ENCODE measurements around the gene CRX. TPM values are rescaled to one million over a fixed set of nuclear protein-coding genes. Genes with fewer than 3 reads are reported as not detected.

The CRX gene
- total and polyA plus RNA-seq, 8 donors: not detected

- intact Hi-C loops (cut with DNase I; ENCODE audit: low total_unique reads): no loop called here
- no peak for DNase-seq
- no peak overlapping the region for H3K4me3 ChIP-seq
- WGBS, 5 donors: 51 to 69% (median 68%) methylated on average over 2 of the region's 2 CpGs
- peaks cover 0 to 70% (median 31%) of the 10 kb centered on the region in 3 donors for H3K27me3 ChIP-seq
- no peak for TF ChIP-seq EP300 (IDR thresholded peaks at IDR 0.05)
- no peak for TF ChIP-seq POLR2AphosphoS5 (IDR thresholded peaks at IDR 0.05)
- TF ChIP-seq POLR2A (IDR thresholded peaks at IDR 0.05): no peak
- TF ChIP-seq CTCF (IDR thresholded peaks at IDR 0.05): no peak
- H3K9me3 ChIP-seq: no peaks in the 10 kb centered on the region
- no peaks in the 10 kb centered on the region for H3K4me1 ChIP-seq
- H3K27ac ChIP-seq: no peak overlapping the region
- no peaks in the 10 kb centered on the region for H3K36me3 ChIP-seq
Observed at GRCh38 chr19:47820410-47820809, 1.3 kb upstream of the CRX start.

GRCh38 chr19:47824396-47824795 is 2.7 kb downstream of the CRX start:
- 73 to 79% (median 75%) methylated on average over 6 of the region's 6 CpGs for WGBS, 5 donors
- TF ChIP-seq EP300 (IDR thresholded peaks at IDR 0.05): no peak
- TF ChIP-seq CTCF (IDR thresholded peaks at IDR 0.05): no peak
- TF ChIP-seq POLR2A (IDR thresholded peaks at IDR 0.05): no peak
- no peak for TF ChIP-seq POLR2AphosphoS5 (IDR thresholded peaks at IDR 0.05)
- Histone ChIP-seq H3K9me3 (peaks cover 0 to 8% (median 0%) of the 10 kb centered on the region in 4 donors), H3K27ac (no peak overlapping the region), H3K36me3 (no peaks in the 10 kb centered on the region), H3K4me1 (no peaks in the 10 kb centered on the region), H3K27me3 (peaks cover 0 to 55% (median 28%) of the 10 kb centered on the region in 3 donors), H3K4me3 (no peak overlapping the region)
- DNase-seq: no peak
- intact Hi-C loops (cut with DNase I; ENCODE audit: low total_unique reads): no loop called here

- intact Hi-C loops (cut with DNase I; ENCODE audit: low total_unique reads): no loop called here
- H3K27me3 ChIP-seq: peaks cover 0 to 51% (median 12%) of the 10 kb centered on the region in 3 donors
- no peak overlapping the region for H3K27ac ChIP-seq
- peaks cover 0 to 8% (median 0%) of the 10 kb centered on the region in 4 donors for H3K9me3 ChIP-seq
- no peaks in the 10 kb centered on the region for H3K4me1 ChIP-seq
- DNase-seq: no peak
- WGBS, 5 donors: 81 to 87% (median 85%) methylated on average over 4 to 6 of the region's 6 CpGs
- H3K36me3 ChIP-seq: no peaks in the 10 kb centered on the region
- H3K4me3 ChIP-seq: no peak overlapping the region
- TF ChIP-seq CTCF (IDR thresholded peaks at IDR 0.05) (no peak), EP300 (IDR thresholded peaks at IDR 0.05) (no peak), POLR2AphosphoS5 (IDR thresholded peaks at IDR 0.05) (no peak), POLR2A (IDR thresholded peaks at IDR 0.05) (no peak)
Observed at GRCh38 chr19:47826800-47827199, 5.1 kb downstream of the CRX start.

GRCh38 chr19:47832723-47833122 is 11.0 kb downstream of the CRX start:
- TF ChIP-seq EP300 (IDR thresholded peaks at IDR 0.05): no peak
- TF ChIP-seq POLR2AphosphoS5 (IDR thresholded peaks at IDR 0.05): no peak
- no peak for TF ChIP-seq POLR2A (IDR thresholded peaks at IDR 0.05)
- TF ChIP-seq CTCF (IDR thresholded peaks at IDR 0.05): no peak
- intact Hi-C loops (cut with DNase I; ENCODE audit: low total_unique reads): no loop called here
- no peak for DNase-seq
- Histone ChIP-seq H3K27me3 (peaks cover 0 to 51% (median 4%) of the 10 kb centered on the region in 3 donors), H3K4me1 (no peaks in the 10 kb centered on the region), H3K9me3 (no peaks in the 10 kb centered on the region), H3K36me3 (no peaks in the 10 kb centered on the region), H3K27ac (no peak overlapping the region), H3K4me3 (no peak overlapping the region)
- 71 to 94% (median 89%) methylated on average over 4 of the region's 4 CpGs for WGBS, 5 donors

Data from stomach (tissue), 9 donors.